HG03097 (cell line): ENCODE measurements around the gene BHLHA15.

ENCODE experiments used
- ATAC-seq: cut with Tn5 transposase; IDR thresholded peaks from one replicate; pipeline ENCODE4 v1.9.1; 2021; ENCODE audit not compliant: unreplicated experiment, low FRiP score

Gene BHLHA15

GRCh38 chr7:98223351-98223897, 12.2 kb downstream of the BHLHA15 start:
- ATAC-seq: no peak

GRCh38 chr7:98223898-98224700, 12.9 kb downstream of the BHLHA15 start:
- ATAC-seq: no peak

GRCh38 chr7:98224701-98225181, 13.5 kb downstream of the BHLHA15 start:
- ATAC-seq: no peak

GRCh38 chr7:98225913-98226614, 14.8 kb downstream of the BHLHA15 start:
- no peak for ATAC-seq

GRCh38 chr7:98227939-98228338, 16.7 kb downstream of the BHLHA15 start:
- no peak for ATAC-seq

GRCh38 chr7:98228801-98229200, 17.6 kb downstream of the BHLHA15 start:
- no peak for ATAC-seq

GRCh38 chr7:98229441-98229840, 18.2 kb downstream of the BHLHA15 start:
- ATAC-seq: no peak

GRCh38 chr7:98229991-98230745, 18.9 kb downstream of the BHLHA15 start:
- no peak for ATAC-seq

- no peak for ATAC-seq
Observed at GRCh38 chr7:98230746-98231471, 19.7 kb downstream of the BHLHA15 start.

GRCh38 chr7:98231493-98232262, 20.4 kb downstream of the BHLHA15 start:
- no peak for ATAC-seq

- no peak for ATAC-seq
Observed at GRCh38 chr7:98232263-98232585, 21.0 kb downstream of the BHLHA15 start.

GRCh38 chr7:98232799-98233198, 21.6 kb downstream of the BHLHA15 start:
- no peak for ATAC-seq

GRCh38 chr7:98233219-98234070, 22.2 kb downstream of the BHLHA15 start:
- no peak for ATAC-seq

GRCh38 chr7:98234429-98235147, 23.3 kb downstream of the BHLHA15 start:
- ATAC-seq: no peak

- no peak for ATAC-seq
Observed at GRCh38 chr7:98235901-98236300, 24.7 kb downstream of the BHLHA15 start.

- ATAC-seq: no peak
Observed at GRCh38 chr7:98236355-98237185, 25.3 kb downstream of the BHLHA15 start.

- no peak for ATAC-seq
Observed at GRCh38 chr7:98238076-98238475, 26.8 kb downstream of the BHLHA15 start.
